K562 (cell line): ENCODE measurements around the gene KCTD13. TPM values are rescaled to one million over a fixed set of nuclear protein-coding genes. Genes with fewer than 3 reads are reported as not detected.

Source experiments
- C11orf30 ChIP-seq: fragments of 450-650 bp; IDR thresholded peaks from 2 replicates; pipeline ENCODE4 v1.6.1; 2016; ENCODE audit warnings: low read depth, mild to moderate bottlenecking
- CBX5 ChIP-seq: IDR thresholded peaks from 2 replicates; pipeline ENCODE4 v1.6.1; 2014; ENCODE audit warnings: low read depth, borderline replicate concordance
- E2F5 ChIP-seq: sonication (generic); formaldehyde crosslinking; IDR thresholded peaks from 2 replicates; pipeline ENCODE4 v1.8.0; 2022; ENCODE audit warnings: mild to moderate bottlenecking, missing genetic modification reagents
- HCFC1 ChIP-seq: IDR thresholded peaks from 2 replicates; pipeline ENCODE4 v1.6.1; 2012; ENCODE audit warnings: low read depth, low read length, improper control_type of control experiment
- HLTF ChIP-seq: fragments of 450-650 bp; IDR thresholded peaks from 2 replicates; pipeline ENCODE4 v1.6.1; 2016
- HMG20A ChIP-seq: fragments of 450-650 bp; formaldehyde crosslinking; conservative IDR thresholded peaks from 2 replicates; pipeline ENCODE4 v1.4.0; 2020; ENCODE audit warnings: mild to moderate bottlenecking, mixed read lengths
- MCM5 ChIP-seq: fragments of 450-650 bp; IDR thresholded peaks from 2 replicates; pipeline ENCODE4 v1.6.1; 2016; ENCODE audit warnings: low read depth
- MEF2D ChIP-seq: conservative IDR thresholded peaks from 2 replicates; pipeline ENCODE4 v1.6.1; 2016; ENCODE audit warnings: low read depth, missing genetic modification characterization, missing compliant biosample characterization
- MXI1 ChIP-seq: IDR thresholded peaks from 2 replicates; pipeline ENCODE4 v1.6.1; 2011; ENCODE audit warnings: low read depth, mild to moderate bottlenecking, improper control_type of control experiment, low read length
- NCOR1 ChIP-seq: fragments of 450-650 bp; IDR thresholded peaks from 2 replicates; pipeline ENCODE4 v1.6.1; 2016; ENCODE audit warnings: mild to moderate bottlenecking, moderate library complexity
- NELFE ChIP-seq: IDR thresholded peaks from 2 replicates; pipeline ENCODE4 v1.6.1; 2011; ENCODE audit warnings: mild to moderate bottlenecking; ENCODE audit not compliant: insufficient read depth, insufficient read length
- PHF20 ChIP-seq: fragments of 450-650 bp; IDR thresholded peaks from 2 replicates; pipeline ENCODE4 v1.6.1; 2018; ENCODE audit not compliant: partially characterized antibody
- POLR2AphosphoS5 ChIP-seq: IDR thresholded peaks from 2 replicates; pipeline ENCODE4 v1.6.1; 2011; ENCODE audit warnings: mild to moderate bottlenecking, low read depth, low read length, moderate library complexity; ENCODE audit not compliant: control insufficient read depth, insufficient read depth
- STAT5A ChIP-seq: IDR thresholded peaks from 2 replicates; pipeline ENCODE4 v1.6.1; 2012; ENCODE audit warnings: low read length, inconsistent platforms, borderline replicate concordance
- TBL1XR1 ChIP-seq, 2 experiments: IDR thresholded peaks; 2 replicates each; pipeline ENCODE4 v1.6.1; 2012; ENCODE audit warnings: improper control_type of control experiment in 2 of 2, low read length in 2 of 2, mild to moderate bottlenecking in 1 of 2
- TFE3 ChIP-seq: fragments of 450-650 bp; formaldehyde crosslinking; IDR thresholded peaks from 2 replicates; pipeline ENCODE4 v1.4.0; 2020; ENCODE audit warnings: mild to moderate bottlenecking, mixed read lengths
- THRA ChIP-seq: fragments of 450-650 bp; IDR thresholded peaks from 2 replicates; pipeline ENCODE4 v1.6.1; 2017; ENCODE audit warnings: mild to moderate bottlenecking, moderate library complexity
- WHSC1 ChIP-seq: IDR thresholded peaks from one replicate; pipeline ENCODE4 v1.6.1; 2012; ENCODE audit warnings: low read length, control low read depth, inconsistent platforms
- ZNF175 ChIP-seq: fragments of 200-800 bp; sonication (Bioruptor generic); IDR thresholded peaks from 2 replicates; pipeline ENCODE4 v1.6.1; 2016; ENCODE audit warnings: low read depth, mild to moderate bottlenecking, missing genetic modification characterization, missing compliant biosample characterization
- polyA plus RNA-seq, 8 experiments: library from polyadenylated mRNA; depleted of rRNA in 4 of 8; stranded (reverse) in 5 of 8; unstranded in 3 of 8; fragments of >200 nt; fragmentation: Nextera tagmentation in 2 of 8; fragmentation: Illumina TruSeq in 1 of 8; extraction: Ambion mirVana in 2 of 8; extraction: Trizol in 1 of 8; gene quantifications; 2 replicates each; pipeline versions ENCODE4 v1.2.1 to v1.2.3, GENCODE V29; 2011 to 2014; ENCODE audit warnings: inconsistent platforms in 1 of 8, missing spikeins in 1 of 8
- total RNA-seq, 7 experiments: library from RNA; depleted of rRNA in 6 of 7; stranded (reverse); fragments of >200 nt in 6 of 7; fragmentation: Illumina TruSeq in 2 of 7; extraction: Trizol in 2 of 7; gene quantifications; 2 replicates each; pipeline versions ENCODE4 v1.2.1 to v1.2.3, GENCODE V29; 2011 to 2021; ENCODE audit warnings: low replicate concordance in 1 of 7
- TF ChIP-seq, protein P1 (sequence below): fragments of 200-800 bp; sonication (Bioruptor generic); IDR thresholded peaks from 2 replicates; pipeline ENCODE4 v1.6.1; 2016; ENCODE audit warnings: missing genetic modification characterization, missing compliant biosample characterization

Gene KCTD13
- total and polyA plus RNA-seq, 9 of the 15 experiments (the other 6 are each of a cell fraction or from before 2014, with no cell fraction given), result 1.0 to 20.6 (median 9.8) TPM

GRCh38 chr16:29973384-29974246 is 47.6 kb upstream of the KCTD13 start, which contains the start of gene TAOK2 (continued):
- no peak for TF ChIP-seq TFE3 (CRISPR knock-in tag)
- TF ChIP-seq NELFE, result no peak
- no peak for TF ChIP-seq STAT5A
- TF ChIP-seq HLTF, result no peak
- no peak for TF ChIP-seq WHSC1
- TF ChIP-seq, protein P1, sequence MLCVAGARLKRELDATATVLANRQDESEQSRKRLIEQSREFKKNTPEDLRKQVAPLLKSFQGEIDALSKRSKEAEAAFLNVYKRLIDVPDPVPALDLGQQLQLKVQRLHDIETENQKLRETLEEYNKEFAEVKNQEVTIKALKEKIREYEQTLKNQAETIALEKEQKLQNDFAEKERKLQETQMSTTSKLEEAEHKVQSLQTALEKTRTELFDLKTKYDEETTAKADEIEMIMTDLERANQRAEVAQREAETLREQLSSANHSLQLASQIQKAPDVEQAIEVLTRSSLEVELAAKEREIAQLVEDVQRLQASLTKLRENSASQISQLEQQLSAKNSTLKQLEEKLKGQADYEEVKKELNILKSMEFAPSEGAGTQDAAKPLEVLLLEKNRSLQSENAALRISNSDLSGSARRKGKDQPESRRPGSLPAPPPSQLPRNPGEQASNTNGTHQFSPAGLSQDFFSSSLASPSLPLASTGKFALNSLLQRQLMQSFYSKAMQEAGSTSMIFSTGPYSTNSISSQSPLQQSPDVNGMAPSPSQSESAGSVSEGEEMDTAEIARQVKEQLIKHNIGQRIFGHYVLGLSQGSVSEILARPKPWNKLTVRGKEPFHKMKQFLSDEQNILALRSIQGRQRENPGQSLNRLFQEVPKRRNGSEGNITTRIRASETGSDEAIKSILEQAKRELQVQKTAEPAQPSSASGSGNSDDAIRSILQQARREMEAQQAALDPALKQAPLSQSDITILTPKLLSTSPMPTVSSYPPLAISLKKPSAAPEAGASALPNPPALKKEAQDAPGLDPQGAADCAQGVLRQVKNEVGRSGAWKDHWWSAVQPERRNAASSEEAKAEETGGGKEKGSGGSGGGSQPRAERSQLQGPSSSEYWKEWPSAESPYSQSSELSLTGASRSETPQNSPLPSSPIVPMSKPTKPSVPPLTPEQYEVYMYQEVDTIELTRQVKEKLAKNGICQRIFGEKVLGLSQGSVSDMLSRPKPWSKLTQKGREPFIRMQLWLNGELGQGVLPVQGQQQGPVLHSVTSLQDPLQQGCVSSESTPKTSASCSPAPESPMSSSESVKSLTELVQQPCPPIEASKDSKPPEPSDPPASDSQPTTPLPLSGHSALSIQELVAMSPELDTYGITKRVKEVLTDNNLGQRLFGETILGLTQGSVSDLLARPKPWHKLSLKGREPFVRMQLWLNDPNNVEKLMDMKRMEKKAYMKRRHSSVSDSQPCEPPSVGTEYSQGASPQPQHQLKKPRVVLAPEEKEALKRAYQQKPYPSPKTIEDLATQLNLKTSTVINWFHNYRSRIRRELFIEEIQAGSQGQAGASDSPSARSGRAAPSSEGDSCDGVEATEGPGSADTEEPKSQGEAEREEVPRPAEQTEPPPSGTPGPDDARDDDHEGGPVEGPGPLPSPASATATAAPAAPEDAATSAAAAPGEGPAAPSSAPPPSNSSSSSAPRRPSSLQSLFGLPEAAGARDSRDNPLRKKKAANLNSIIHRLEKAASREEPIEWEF, result no peak
- TF ChIP-seq CBX5, result no peak
- TF ChIP-seq HMG20A, result no peak
- peak; percentile 85 for TF ChIP-seq POLR2AphosphoS5
- TF ChIP-seq MEF2D, result no peak
- TF ChIP-seq NCOR1, result no peak
- no peak for TF ChIP-seq TBL1XR1 (IDR thresholded peaks at IDR 0.05; ENCODE audit: low read length in 2 of 2)
- peak; percentile 81 for TF ChIP-seq MXI1
- TF ChIP-seq E2F5 (CRISPR knock-in tag), result no peak; the same call in 1 of the 2 replicates
- TF ChIP-seq ZNF175, result no peak
- TF ChIP-seq MCM5, result no peak
- no peak for TF ChIP-seq THRA
- TF ChIP-seq PHF20, result peak; percentile 76
- peak; percentile 52 for TF ChIP-seq HCFC1
- no peak for TF ChIP-seq C11orf30
